Nephron progenitor cell (in vitro differentiated cells): Measurements from ENCODE around the gene ACTG2.
A peak's percentile ranks its signal among the peaks of the same experiment; 100 is the strongest.

ENCODE experiments used
- DNase-seq: peaks from one replicate; pipeline ENCODE4 v3.0.0; 2021
- H3K27ac Mint-ChIP-seq: 2 replicates; pipeline ENCODE4 v1.8.0; 2021; ENCODE audit warnings: mild to moderate bottlenecking, moderate library complexity, mixed read lengths
- H3K27me3 Mint-ChIP-seq: 2 replicates; pipeline ENCODE4 v1.8.0; 2021; ENCODE audit warnings: mild to moderate bottlenecking, low read depth, mixed read lengths; ENCODE audit not compliant: poor library complexity
- H3K36me3 Mint-ChIP-seq: 2 replicates; pipeline ENCODE4 v1.8.0; 2021; ENCODE audit warnings: low read depth, mixed read lengths
- H3K4me1 Mint-ChIP-seq: 2 replicates; pipeline ENCODE4 v1.8.0; 2021; ENCODE audit warnings: mixed read lengths
- H3K4me3 Mint-ChIP-seq: 2 replicates; pipeline ENCODE4 v1.8.0; 2021; ENCODE audit warnings: mild to moderate bottlenecking, moderate library complexity, mixed read lengths
- H3K9me3 Mint-ChIP-seq: 2 replicates; pipeline ENCODE4 v1.8.0; 2021; ENCODE audit warnings: mild to moderate bottlenecking, moderate library complexity, mixed read lengths
- TF ChIP-seq, protein P1 (sequence below): fragments of 200-600 bp; sonication (generic); IDR thresholded peaks from 2 replicates; pipeline ENCODE4 v1.5.0; 2021; ENCODE audit warnings: antibody characterized with exemption

The ACTG2 gene

DNA sequence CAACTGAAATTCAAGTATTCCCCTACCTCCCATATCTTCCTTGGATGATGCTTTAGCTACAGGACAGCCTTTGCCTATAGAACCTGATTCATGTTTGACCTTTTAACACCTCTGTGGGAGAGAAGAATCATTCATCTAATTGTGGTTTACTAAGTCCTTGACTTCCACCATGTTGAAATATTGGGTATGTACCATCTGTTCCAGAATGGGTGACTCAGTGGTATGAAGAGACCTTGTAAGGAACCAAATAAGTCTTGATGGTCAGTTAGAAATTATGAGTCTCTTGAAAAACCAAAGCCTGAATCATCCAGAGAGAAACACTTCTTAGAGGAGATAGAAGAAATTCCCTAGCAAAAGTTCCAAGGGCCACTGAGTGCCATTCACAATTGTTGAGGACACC lies 36.6 kb upstream of the ACTG2 start:
- Mint-ChIP-seq H3K27me3 (peaks cover 7% of the 10 kb centered on the region), H3K4me3 (no peak overlapping the region), H3K27ac (no peak overlapping the region), H3K36me3 (peaks cover 57% of the 10 kb centered on the region), H3K4me1 (no peaks in the 10 kb centered on the region), H3K9me3 (no peaks in the 10 kb centered on the region)
- no peak for DNase-seq
- TF ChIP-seq, protein P1, sequence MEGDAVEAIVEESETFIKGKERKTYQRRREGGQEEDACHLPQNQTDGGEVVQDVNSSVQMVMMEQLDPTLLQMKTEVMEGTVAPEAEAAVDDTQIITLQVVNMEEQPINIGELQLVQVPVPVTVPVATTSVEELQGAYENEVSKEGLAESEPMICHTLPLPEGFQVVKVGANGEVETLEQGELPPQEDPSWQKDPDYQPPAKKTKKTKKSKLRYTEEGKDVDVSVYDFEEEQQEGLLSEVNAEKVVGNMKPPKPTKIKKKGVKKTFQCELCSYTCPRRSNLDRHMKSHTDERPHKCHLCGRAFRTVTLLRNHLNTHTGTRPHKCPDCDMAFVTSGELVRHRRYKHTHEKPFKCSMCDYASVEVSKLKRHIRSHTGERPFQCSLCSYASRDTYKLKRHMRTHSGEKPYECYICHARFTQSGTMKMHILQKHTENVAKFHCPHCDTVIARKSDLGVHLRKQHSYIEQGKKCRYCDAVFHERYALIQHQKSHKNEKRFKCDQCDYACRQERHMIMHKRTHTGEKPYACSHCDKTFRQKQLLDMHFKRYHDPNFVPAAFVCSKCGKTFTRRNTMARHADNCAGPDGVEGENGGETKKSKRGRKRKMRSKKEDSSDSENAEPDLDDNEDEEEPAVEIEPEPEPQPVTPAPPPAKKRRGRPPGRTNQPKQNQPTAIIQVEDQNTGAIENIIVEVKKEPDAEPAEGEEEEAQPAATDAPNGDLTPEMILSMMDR, result no peak

DNA sequence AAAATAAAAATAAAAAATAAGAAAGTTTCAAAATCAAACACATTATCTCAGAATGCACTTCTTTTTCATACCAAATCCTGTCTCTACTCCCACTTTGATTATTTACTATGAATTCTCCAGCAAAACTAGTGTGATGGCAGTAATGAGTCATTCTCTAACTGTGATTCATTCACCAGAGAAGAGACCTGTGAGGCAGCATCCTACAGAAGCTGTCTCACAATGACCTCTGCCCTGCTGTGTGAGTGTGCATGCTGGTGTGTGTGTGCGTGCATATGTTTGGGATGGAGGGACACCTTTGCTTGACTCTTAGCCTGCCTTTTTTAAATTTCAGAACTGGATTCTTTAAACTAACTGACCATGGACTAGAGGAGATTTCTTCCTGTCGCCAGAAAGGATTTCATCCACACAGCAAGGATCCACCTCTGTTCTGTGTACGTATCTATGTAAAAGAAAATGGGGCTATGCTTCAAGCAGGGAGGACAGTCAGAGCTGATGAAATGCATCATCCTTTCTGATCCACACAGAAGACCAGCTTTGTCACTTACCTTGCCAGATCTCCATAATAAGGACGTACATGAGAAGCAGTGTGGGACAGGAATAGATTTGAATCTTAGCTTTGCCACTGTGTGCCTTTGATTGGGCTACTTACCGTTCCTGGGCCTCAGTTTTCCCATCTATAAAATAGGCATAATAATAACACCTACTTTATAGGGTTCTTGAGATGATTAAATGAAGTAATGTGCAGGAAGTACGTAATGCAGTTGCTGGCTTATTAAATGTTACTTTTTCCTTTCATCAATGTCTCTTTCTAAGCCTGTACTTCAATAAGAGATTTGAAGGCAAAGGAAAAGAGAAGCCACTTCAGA lies 32.9 kb upstream of the ACTG2 start:
- H3K9me3 Mint-ChIP-seq, result no peaks in the 10 kb centered on the region
- H3K36me3 Mint-ChIP-seq, result peaks cover 83% of the 10 kb centered on the region
- H3K4me1 Mint-ChIP-seq, result no peaks in the 10 kb centered on the region
- no peak overlapping the region for H3K4me3 Mint-ChIP-seq
- peaks cover 7% of the 10 kb centered on the region for H3K27me3 Mint-ChIP-seq
- no peak overlapping the region for H3K27ac Mint-ChIP-seq
- DNase-seq, result no peak
- TF ChIP-seq, protein P1, result no peak

DNA sequence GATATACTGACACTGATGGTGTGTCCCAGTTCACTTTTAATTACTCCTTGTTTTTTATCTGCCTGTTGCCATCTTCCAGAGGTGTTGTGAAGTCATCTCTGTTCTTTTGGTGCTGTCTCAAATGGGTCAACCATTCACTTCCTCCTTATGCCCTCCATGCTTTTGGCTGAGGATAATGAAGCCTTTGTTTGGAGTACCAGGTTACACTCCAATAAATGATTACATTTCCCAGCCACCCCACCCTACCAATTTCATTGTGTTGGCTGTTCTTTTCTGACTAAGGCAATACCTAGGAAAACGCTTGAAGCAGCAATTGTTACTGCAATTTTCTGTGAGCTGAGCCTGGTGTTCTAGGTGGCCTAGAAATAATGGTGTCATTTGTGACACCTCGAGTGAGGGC lies 29.8 kb upstream of the ACTG2 start:
- no peaks in the 10 kb centered on the region for H3K27me3 Mint-ChIP-seq
- no peaks in the 10 kb centered on the region for H3K9me3 Mint-ChIP-seq
- no peak for DNase-seq
- H3K4me3 Mint-ChIP-seq, result no peak overlapping the region
- H3K36me3 Mint-ChIP-seq, result peaks cover 75% of the 10 kb centered on the region
- H3K4me1 Mint-ChIP-seq, result no peaks in the 10 kb centered on the region
- TF ChIP-seq, protein P1, result no peak
- H3K27ac Mint-ChIP-seq, result peak overlapping the region; percentile 30

DNA sequence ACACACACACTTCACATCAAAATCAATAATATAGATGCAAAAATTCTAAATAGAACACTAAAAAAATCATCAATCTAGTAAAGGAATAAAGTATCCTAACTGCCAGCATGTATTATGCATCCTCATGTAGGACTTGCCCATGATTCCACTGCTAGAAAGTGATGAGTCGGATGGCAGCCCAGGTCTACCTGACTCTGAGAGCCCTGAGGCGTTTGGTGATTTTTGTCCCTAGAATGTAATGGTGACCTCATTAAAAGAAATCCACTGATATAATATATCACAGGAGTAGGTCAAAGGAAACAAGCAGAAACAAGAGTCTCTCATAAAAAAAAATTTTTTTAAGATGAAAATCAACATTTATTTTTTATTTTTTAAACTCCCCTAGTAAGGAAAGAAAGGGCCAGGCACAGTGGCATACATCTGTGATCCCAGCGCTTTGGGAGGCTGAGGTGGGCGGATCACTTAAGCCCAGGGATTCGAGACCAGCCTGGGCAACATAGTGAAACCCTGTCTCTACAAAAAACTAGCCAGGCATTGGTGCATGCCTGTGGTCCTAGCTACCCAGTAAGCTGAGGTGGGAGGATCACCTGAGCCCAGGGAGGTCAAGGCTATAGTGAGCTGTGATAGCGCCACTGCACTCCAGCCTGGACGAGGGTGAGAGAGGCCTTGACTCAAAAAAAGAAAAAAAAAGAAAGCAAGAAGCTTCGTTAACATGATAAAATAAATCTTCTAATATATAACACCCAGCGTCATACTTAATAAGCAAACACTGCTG lies 24.4 kb upstream of the ACTG2 start:
- DNase-seq, result no peak
- Mint-ChIP-seq H3K4me1 (no peaks in the 10 kb centered on the region), H3K27ac (no peak overlapping the region), H3K4me3 (no peak overlapping the region), H3K36me3 (peaks cover 37% of the 10 kb centered on the region), H3K27me3 (no peaks in the 10 kb centered on the region), H3K9me3 (no peaks in the 10 kb centered on the region)
- TF ChIP-seq, protein P1, result no peak

DNA sequence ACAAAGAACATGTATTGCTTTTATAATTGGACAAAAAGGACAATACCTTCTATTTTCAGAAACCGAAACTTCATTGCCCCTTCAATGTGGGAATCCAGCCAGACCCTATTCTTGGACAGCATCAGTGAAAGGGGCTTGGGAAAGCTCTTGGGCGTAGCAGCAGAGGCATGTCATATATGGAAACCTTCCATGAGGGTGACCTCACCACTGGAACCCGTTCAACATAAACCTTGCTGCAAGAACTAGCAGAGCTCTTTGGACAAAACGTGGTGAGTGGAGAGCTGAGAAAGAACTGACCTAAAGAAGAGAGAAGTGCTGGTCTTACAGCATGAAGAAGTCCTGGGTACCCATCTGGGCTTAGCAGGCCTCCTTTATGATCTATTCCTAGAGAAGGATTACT lies 22.7 kb upstream of the ACTG2 start:
- no peak overlapping the region for H3K4me3 Mint-ChIP-seq
- no peaks in the 10 kb centered on the region for H3K9me3 Mint-ChIP-seq
- H3K4me1 Mint-ChIP-seq, result no peaks in the 10 kb centered on the region
- TF ChIP-seq, protein P1, result no peak
- peaks cover 21% of the 10 kb centered on the region for H3K36me3 Mint-ChIP-seq
- H3K27ac Mint-ChIP-seq, result no peak overlapping the region
- no peaks in the 10 kb centered on the region for H3K27me3 Mint-ChIP-seq
- DNase-seq, result no peak
